ENCODE data around the gene SIGLEC10.

DNA sequence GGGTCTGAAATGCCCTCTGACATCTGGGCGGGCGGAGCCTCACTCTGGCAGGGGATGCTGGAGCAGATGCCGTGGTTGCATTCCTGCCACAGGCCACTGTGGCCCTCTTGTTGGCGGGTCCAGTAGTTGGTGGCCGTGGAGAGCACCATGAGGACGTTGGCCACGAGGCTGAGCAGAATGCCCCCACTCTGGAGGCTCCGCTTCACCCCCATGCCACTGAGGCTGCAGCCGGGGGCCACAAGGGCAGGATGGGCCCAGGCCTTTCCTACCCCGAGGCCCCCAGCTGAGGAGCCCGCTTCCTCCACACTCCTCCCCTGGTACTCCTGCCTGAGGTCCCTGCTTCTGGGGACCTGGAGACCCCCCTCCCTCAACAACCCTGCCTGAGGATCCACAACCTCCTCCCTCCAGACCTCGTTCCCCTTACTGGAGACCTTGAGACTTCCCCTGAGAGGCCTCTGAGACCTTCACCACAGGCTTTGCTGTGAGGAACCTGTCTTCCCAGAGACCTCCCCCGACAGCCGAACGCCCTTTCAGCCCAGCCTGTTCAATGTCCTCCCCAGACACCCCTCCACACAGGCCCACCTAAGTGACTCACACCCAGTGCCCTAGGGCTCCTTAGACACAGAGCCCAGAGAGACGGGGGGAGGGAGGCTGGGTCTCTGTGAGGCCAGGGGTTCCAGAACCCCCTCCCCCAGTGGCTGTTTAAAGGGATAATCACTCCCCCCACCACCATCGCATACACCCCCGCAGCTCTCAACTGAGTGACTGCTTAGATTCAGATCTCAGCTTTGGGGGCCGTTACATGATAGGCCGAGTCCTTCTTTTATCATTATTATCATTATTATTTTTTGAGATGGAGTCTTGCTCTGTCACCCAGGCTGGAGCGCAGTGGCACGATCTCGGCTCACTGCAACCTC, 48.8 kb downstream of the SIGLEC10 start, which contains the start of gene CLDND2:
- TF ChIP-seq, protein P1, sequence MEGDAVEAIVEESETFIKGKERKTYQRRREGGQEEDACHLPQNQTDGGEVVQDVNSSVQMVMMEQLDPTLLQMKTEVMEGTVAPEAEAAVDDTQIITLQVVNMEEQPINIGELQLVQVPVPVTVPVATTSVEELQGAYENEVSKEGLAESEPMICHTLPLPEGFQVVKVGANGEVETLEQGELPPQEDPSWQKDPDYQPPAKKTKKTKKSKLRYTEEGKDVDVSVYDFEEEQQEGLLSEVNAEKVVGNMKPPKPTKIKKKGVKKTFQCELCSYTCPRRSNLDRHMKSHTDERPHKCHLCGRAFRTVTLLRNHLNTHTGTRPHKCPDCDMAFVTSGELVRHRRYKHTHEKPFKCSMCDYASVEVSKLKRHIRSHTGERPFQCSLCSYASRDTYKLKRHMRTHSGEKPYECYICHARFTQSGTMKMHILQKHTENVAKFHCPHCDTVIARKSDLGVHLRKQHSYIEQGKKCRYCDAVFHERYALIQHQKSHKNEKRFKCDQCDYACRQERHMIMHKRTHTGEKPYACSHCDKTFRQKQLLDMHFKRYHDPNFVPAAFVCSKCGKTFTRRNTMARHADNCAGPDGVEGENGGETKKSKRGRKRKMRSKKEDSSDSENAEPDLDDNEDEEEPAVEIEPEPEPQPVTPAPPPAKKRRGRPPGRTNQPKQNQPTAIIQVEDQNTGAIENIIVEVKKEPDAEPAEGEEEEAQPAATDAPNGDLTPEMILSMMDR (conservative IDR thresholded peaks at IDR 0.05; ENCODE audit: low read depth in 2 of 2): no peak
- TF ChIP-seq EZH2phosphoT487 (IDR thresholded peaks at IDR 0.05; ENCODE audit: unreplicated experiment) (no peak), POLR2AphosphoS5 (IDR thresholded peaks at IDR 0.05; ENCODE audit: low read depth) (no peak), CREB1 (CRISPR knock-in tag; IDR thresholded peaks at IDR 0.05; ENCODE audit: low read depth) (no peak), EZH2 (IDR thresholded peaks at IDR 0.05; ENCODE audit: low read depth, unreplicated experiment) (no peak)
